ENCODE data around the gene TENM4. TPM values are rescaled to one million over a fixed set of nuclear protein-coding genes. Genes with fewer than 3 reads are reported as not detected.
A peak's percentile ranks its signal among the peaks of the same experiment; 100 is the strongest.

TENM4 gene
- under 0.01 TPM in 1 of 2 replicates, not detected in the other for total RNA-seq

- DNase-seq (ENCODE audit: low read depth in 2 of 2), result peak; percentile 27 to 52
These were observed at the start of gene TENM4 for GRCh38 chr11:79440571-79441460. Gene TENM4 (minus strand): TSS chr11:79441030. CDS start chr11:79069944, 371,086 bp downstream.

GRCh38 chr11:79488286-79488685 lies 47.5 kb upstream of the TENM4 start:
- DNase-seq (ENCODE audit: low read depth in 2 of 2), result no peak

GRCh38 chr11:79487412-79487811 lies 46.6 kb upstream of the TENM4 start:
- DNase-seq (ENCODE audit: low read depth in 2 of 2), result no peak

- DNase-seq (ENCODE audit: low read depth in 2 of 2), result no peak
These were observed 45.6 kb upstream of the TENM4 start for GRCh38 chr11:79486242-79486984.

- no peak for DNase-seq (ENCODE audit: low read depth in 2 of 2)
These were observed 44.9 kb upstream of the TENM4 start for GRCh38 chr11:79485694-79486093.

DNA sequence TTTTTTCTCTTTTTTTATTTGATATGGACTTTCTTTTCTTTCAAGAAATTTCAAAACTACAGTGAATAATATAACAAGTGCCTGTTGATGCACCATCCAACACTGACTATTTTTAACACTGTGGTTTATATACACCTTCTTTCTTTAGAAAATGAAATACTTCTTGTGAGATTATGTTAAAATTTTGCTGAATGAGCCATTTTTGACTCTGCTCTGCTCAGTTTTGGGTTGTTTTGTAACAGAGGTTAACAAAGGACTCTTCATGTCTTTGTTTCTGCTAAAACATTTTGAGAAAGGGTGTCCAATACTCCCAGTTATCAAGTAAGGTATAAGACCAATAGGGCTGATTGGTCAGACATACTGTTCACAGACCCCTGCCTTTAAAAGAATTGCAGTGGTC lies 44.0 kb upstream of the TENM4 start:
- no peak for DNase-seq (ENCODE audit: low read depth in 2 of 2)

GRCh38 chr11:79482800-79483199 lies 42.0 kb upstream of the TENM4 start:
- no peak for DNase-seq (ENCODE audit: low read depth in 2 of 2)

GRCh38 chr11:79481795-79482194 lies 41.0 kb upstream of the TENM4 start:
- DNase-seq (ENCODE audit: low read depth in 2 of 2), result no peak

DNA sequence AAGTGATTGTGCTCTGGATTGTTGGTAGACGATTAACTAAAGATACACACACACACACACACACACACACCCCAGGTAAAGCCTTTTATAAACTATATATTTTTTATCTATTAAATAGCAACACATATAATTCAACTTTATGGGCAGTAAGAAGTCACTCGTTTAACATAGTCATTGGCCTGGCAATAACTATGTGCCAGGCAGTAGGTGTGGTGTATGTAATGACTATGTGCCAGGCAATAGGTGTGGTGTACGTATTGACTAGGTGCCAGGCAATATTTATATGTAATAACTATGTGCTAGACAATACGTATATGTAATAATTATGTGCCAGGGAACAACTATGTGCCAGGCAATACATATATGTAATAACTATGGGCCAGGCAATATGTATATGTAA lies 40.0 kb upstream of the TENM4 start:
- no peak for DNase-seq (ENCODE audit: low read depth in 2 of 2)

- no peak for DNase-seq (ENCODE audit: low read depth in 2 of 2)
These were observed 32.1 kb upstream of the TENM4 start for GRCh38 chr11:79472819-79473529.

GRCh38 chr11:79471071-79471844 lies 30.4 kb upstream of the TENM4 start:
- DNase-seq (ENCODE audit: low read depth in 2 of 2), result no peak

DNA sequence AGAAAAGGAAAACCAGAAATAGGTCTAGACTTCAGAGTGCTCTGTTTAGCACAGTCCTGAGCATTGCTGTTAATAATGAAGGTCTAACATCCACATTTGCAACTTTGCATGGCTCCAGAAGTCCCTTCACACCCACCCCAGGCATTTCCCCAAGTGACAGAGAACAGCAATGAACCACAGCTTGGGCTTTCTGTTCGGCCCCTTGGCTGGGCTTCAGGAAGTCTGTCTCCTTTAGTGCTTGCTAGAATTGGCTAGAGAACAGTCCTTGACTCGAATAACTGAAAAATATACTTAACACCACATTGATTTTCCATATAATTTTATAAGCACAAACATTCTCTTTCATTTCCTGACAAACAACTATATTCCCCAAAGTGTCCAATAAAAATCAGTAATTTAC lies 29.3 kb upstream of the TENM4 start:
- DNase-seq (ENCODE audit: low read depth in 2 of 2), result no peak

GRCh38 chr11:79467761-79468160 lies 26.9 kb upstream of the TENM4 start:
- DNase-seq (ENCODE audit: low read depth in 2 of 2), result no peak

- no peak for DNase-seq (ENCODE audit: low read depth in 2 of 2)
These were observed 25.6 kb upstream of the TENM4 start for GRCh38 chr11:79466411-79466810.

- DNase-seq (ENCODE audit: low read depth in 2 of 2), result no peak
These were observed 24.3 kb upstream of the TENM4 start for GRCh38 chr11:79465160-79465559.

GRCh38 chr11:79461666-79462645 lies 21.1 kb upstream of the TENM4 start:
- DNase-seq (ENCODE audit: low read depth in 2 of 2), result no peak

- peak; percentile 12 to 14 for DNase-seq (ENCODE audit: low read depth in 2 of 2)
These were observed 20.3 kb upstream of the TENM4 start for GRCh38 chr11:79461144-79461543.

GRCh38 chr11:79458709-79459108 lies 17.9 kb upstream of the TENM4 start:
- no peak for DNase-seq (ENCODE audit: low read depth in 2 of 2)

- no peak for DNase-seq (ENCODE audit: low read depth in 2 of 2)
These were observed 15.7 kb upstream of the TENM4 start for GRCh38 chr11:79456501-79456900.

DNA sequence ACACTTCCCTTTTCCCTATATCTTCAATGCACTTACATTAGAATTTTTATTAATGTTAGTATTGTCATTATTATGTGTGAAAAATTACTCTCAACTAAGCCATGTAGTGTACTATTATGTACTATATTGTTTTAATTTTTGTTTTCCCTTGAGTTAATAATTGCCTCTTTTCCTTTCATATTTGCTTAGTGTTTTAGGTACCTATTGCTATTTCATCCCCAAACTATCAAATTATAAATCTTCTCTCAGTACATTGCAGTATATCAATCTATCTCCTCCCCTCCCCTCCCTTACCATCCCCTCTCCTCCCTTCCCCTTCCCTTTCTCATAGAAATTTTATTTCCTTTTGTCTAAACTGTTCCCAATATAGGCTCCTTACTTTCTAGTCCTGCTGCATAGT lies 12.8 kb upstream of the TENM4 start:
- no peak for DNase-seq (ENCODE audit: low read depth in 2 of 2)

Data from lung microvascular endothelial cell (primary cell).